H1 (cell line): Measurements from ENCODE around the gene COCH. TPM values are rescaled to one million over a fixed set of nuclear protein-coding genes. Genes with fewer than 3 reads are reported as not detected.
"Not testable (repeated sequence)": the region's sequence is repeated elsewhere in the genome, so short reads cannot be mapped to it uniquely, and the experiment has no call there.

ENCODE experiments used
- CTCF ChIA-PET: fragments of 300-600 bp; sonication (Branson Sonifier 250); formaldehyde crosslinking; loops from one replicate; lab custom pipeline; 2021; ENCODE audit not compliant: partially characterized antibody; lab: Charles Lee
- POLR2A ChIA-PET: fragments of 300-600 bp; sonication (Branson Sonifier 250); formaldehyde crosslinking; loops from one replicate; lab custom pipeline; 2021; ENCODE audit warnings: inconsistent platforms; ENCODE audit not compliant: partially characterized antibody; lab: Charles Lee
- DNase-seq, 2 experiments: peaks; one replicate each; pipeline versions ENCODE4 v3.0.0 to v3.0.0-alpha.2; 2010 to 2022; ENCODE audit warnings: low spot score in 2 of 2, low read depth in 1 of 2, mixed read lengths in 1 of 2
- FAIRE-seq: peaks from 2 replicates; lab custom pipeline; 2011; peaks lifted over from hg19 to GRCh38; lab: Jason Lieb, UNC
- H2AFZ ChIP-seq: 2 replicates; pipeline ENCODE4 v1.8.1; 2012; ENCODE audit warnings: low read length, inconsistent platforms
- H2AK5ac ChIP-seq: 2 replicates; pipeline ENCODE4 v1.6.1; 2013; ENCODE audit warnings: low read depth, low read length
- H2BK120ac ChIP-seq: replicated peaks from 2 replicates; pipeline ENCODE3; 2013; ENCODE audit warnings: low read depth, low read length, inconsistent platforms
- H2BK12ac ChIP-seq: 2 replicates; pipeline ENCODE4 v1.6.1; 2013; ENCODE audit warnings: low read depth, low read length
- H2BK15ac ChIP-seq: 2 replicates; pipeline ENCODE4 v1.6.1; 2013; ENCODE audit warnings: low read length
- H2BK20ac ChIP-seq: 2 replicates; pipeline ENCODE4 v1.6.1; 2013; ENCODE audit warnings: low read length
- H2BK5ac ChIP-seq: 2 replicates; pipeline ENCODE4 v1.6.1; 2013; ENCODE audit warnings: low read depth, low read length
- H3K14ac ChIP-seq: 2 replicates; pipeline ENCODE4 v1.6.1; 2013; ENCODE audit warnings: inconsistent platforms; ENCODE audit not compliant: insufficient read length
- H3K18ac ChIP-seq: 2 replicates; pipeline ENCODE4 v1.6.1; 2013; ENCODE audit warnings: low read length; ENCODE audit errors: extremely low read depth
- H3K23ac ChIP-seq: 2 replicates; pipeline ENCODE4 v1.6.1; 2013; ENCODE audit warnings: inconsistent platforms; ENCODE audit not compliant: insufficient read length
- H3K23me2 ChIP-seq: 2 replicates; pipeline ENCODE4 v1.6.1; 2013; ENCODE audit warnings: low read depth, low read length
- H3K27ac ChIP-seq: 2 replicates; pipeline ENCODE4 v1.6.1; 2011; ENCODE audit warnings: low read depth, low read length, inconsistent platforms
- H3K27me3 ChIP-seq, 4 experiments: replicated peaks in 1 of 4; 1 replicate in 1 of 4; 2 replicates in 3 of 4; pipeline versions ENCODE4 v1.6.1 to v1.8.1; 2011 to 2013; ENCODE audit warnings: low read length in 3 of 4, mild to moderate bottlenecking in 3 of 4, inconsistent platforms in 2 of 4, mixed read lengths in 2 of 4, moderate library complexity in 1 of 4; ENCODE audit not compliant: control insufficient read depth in 3 of 4, insufficient read depth in 3 of 4; ENCODE audit errors: extremely low read depth in 1 of 4
- H3K36me3 ChIP-seq, 4 experiments: 2 replicates each; pipeline versions ENCODE4 v1.6.1 to v1.8.1; 2011 to 2013; ENCODE audit warnings: mild to moderate bottlenecking in 4 of 4, low read length in 3 of 4, moderate library complexity in 2 of 4, control low read depth in 1 of 4, inconsistent platforms in 1 of 4; ENCODE audit not compliant: insufficient read depth in 4 of 4, control insufficient read depth in 2 of 4
- H3K4ac ChIP-seq: replicated peaks from 2 replicates; pipeline ENCODE3; 2013; ENCODE audit warnings: low read length, low read depth, mixed read lengths, inconsistent platforms; ENCODE audit not compliant: insufficient read length
- H3K4me1 ChIP-seq, 4 experiments: replicated peaks in 1 of 4; 1 replicate in 1 of 4; 2 replicates in 3 of 4; pipeline versions ENCODE4 v1.6.1 to v1.8.1; 2011 to 2013; ENCODE audit warnings: low read length in 3 of 4, inconsistent platforms in 2 of 4, mixed read lengths in 1 of 4; ENCODE audit not compliant: insufficient read depth in 4 of 4, control insufficient read depth in 3 of 4
- H3K4me2 ChIP-seq, 2 experiments: 2 replicates each; pipeline versions ENCODE4 v1.6.1 to v1.8.1; 2011 to 2013; ENCODE audit warnings: low read depth in 2 of 2, low read length in 2 of 2, control low read depth in 1 of 2, inconsistent platforms in 1 of 2, mild to moderate bottlenecking in 1 of 2; ENCODE audit not compliant: insufficient read depth in 1 of 2
- H3K4me3 ChIP-seq, 4 experiments: fragments of 200-600, 300-600 bp in 1 of 4; sonication (generic), shearing (Covaris generic), sonication (Bioruptor Twin) in 1 of 4; 2 replicates each; pipeline versions ENCODE4 v1.5.1 to v1.8.1; 2011 to 2016; ENCODE audit warnings: low read length in 4 of 4, low read depth in 3 of 4, control low read depth in 2 of 4, inconsistent platforms in 2 of 4, mild to moderate bottlenecking in 2 of 4, mixed read lengths in 1 of 4, moderate library complexity in 1 of 4; ENCODE audit not compliant: insufficient read depth in 2 of 4; ENCODE audit errors: extremely low read depth in 1 of 4
- H3K56ac ChIP-seq: replicated peaks from 2 replicates; pipeline ENCODE3; 2013; ENCODE audit warnings: low read depth, mild to moderate bottlenecking, mixed read lengths, low read length, inconsistent platforms; ENCODE audit not compliant: insufficient read length
- H3K79me1 ChIP-seq: 2 replicates; pipeline ENCODE4 v1.6.1; 2013; ENCODE audit warnings: low read depth, low read length, control low read depth
- H3K79me2 ChIP-seq, 2 experiments: 2 replicates each; pipeline versions ENCODE4 v1.6.1 to v1.8.1; 2012 to 2013; ENCODE audit warnings: low read length in 2 of 2, mild to moderate bottlenecking in 2 of 2, inconsistent platforms in 1 of 2; ENCODE audit not compliant: insufficient read depth in 2 of 2, control insufficient read depth in 1 of 2
- H3K9ac ChIP-seq, 4 experiments: replicated peaks in 1 of 4; 1 replicate in 1 of 4; 2 replicates in 3 of 4; pipeline versions ENCODE4 v1.6.1 to v1.8.1; 2011 to 2013; ENCODE audit warnings: low read depth in 3 of 4, low read length in 3 of 4, control low read depth in 2 of 4, mild to moderate bottlenecking in 2 of 4, moderate library complexity in 2 of 4, inconsistent platforms in 1 of 4; ENCODE audit errors: extremely low read depth in 1 of 4
- H3K9me3 ChIP-seq, 2 experiments: 2 replicates each; pipeline versions ENCODE4 v1.6.1 to v1.8.1; 2012 to 2013; ENCODE audit warnings: mild to moderate bottlenecking in 2 of 2, moderate library complexity in 2 of 2, control low read depth in 1 of 2, inconsistent platforms in 1 of 2, low read depth in 1 of 2, low read length in 1 of 2, mixed read lengths in 1 of 2; ENCODE audit not compliant: insufficient read depth in 2 of 2
- H4K20me1 ChIP-seq, 2 experiments: replicated peaks in 1 of 2; 2 replicates each; pipeline versions ENCODE3 to v1.8.1; 2011 to 2013; ENCODE audit warnings: inconsistent platforms in 2 of 2, low read length in 2 of 2, mild to moderate bottlenecking in 1 of 2; ENCODE audit not compliant: insufficient read depth in 2 of 2, control insufficient read depth in 1 of 2
- H4K5ac ChIP-seq: 2 replicates; pipeline ENCODE4 v1.6.1; 2013; ENCODE audit warnings: low read length, low read depth, mixed read lengths, inconsistent platforms; ENCODE audit not compliant: insufficient read length
- H4K8ac ChIP-seq: 2 replicates; pipeline ENCODE4 v1.8.0; 2013; ENCODE audit warnings: mild to moderate bottlenecking, moderate library complexity, low read length, inconsistent platforms; ENCODE audit not compliant: insufficient read depth; ENCODE audit errors: extremely low read depth
- H4K91ac ChIP-seq: replicated peaks from 2 replicates; pipeline ENCODE3; 2013; ENCODE audit warnings: low read length, mixed read lengths, inconsistent platforms; ENCODE audit not compliant: insufficient read length
- WGBS, 2 experiments: shearing (Covaris generic) in 1 of 2; methylation state at CpG; one replicate each; pipeline versions ENCODE4 v1.1.6 to v1.1.7; 2013 to 2015; ENCODE audit warnings: low lambda C conversion rate in 2 of 2, mixed read lengths in 2 of 2, inconsistent platforms in 1 of 2, low coverage in 1 of 2, missing lambda C conversion rate in 1 of 2; ENCODE audit not compliant: insufficient replicate concordance in 2 of 2, insufficient coverage in 1 of 2, insufficient read length in 1 of 2; ENCODE audit errors: extremely low coverage in 1 of 2, missing lambda C conversion rate in 1 of 2; 5-methylcytosine and 5-hydroxymethylcytosine counted together
- polyA plus RNA-seq, 7 experiments: library from polyadenylated mRNA; depleted of rRNA in 3 of 7; stranded (reverse) in 5 of 7; unstranded in 2 of 7; fragments of >200 nt in 5 of 7; fragments of 200-250 nt in 2 of 7; gene quantifications; 1 replicate in 5 of 7; 2 replicates in 1 of 7; 4 replicates in 1 of 7; pipeline versions ENCODE4 v1.2.1 to v1.2.3, GENCODE V29; 2011 to 2013; ENCODE audit warnings: missing spikeins in 2 of 7, mixed read lengths in 2 of 7
- total RNA-seq: library from RNA; stranded (reverse); fragmentation: NEBNext Ultra II Directional; extraction: Animal tissue kit (Norgen Biotek cat#: 25700); gene quantifications from 2 replicates; pipeline ENCODE4 v1.2.1, GENCODE V29; 2021

COCH gene
- total and polyA plus RNA-seq, 2 of the 8 experiments (the other 6 are each of a cell fraction or from before 2014, with no cell fraction given), result 12.9 to 30.8 TPM

GRCh38 chr14:30933937-30934336, 59.6 kb downstream of the COCH start:
- POLR2A ChIA-PET, H2AFZ ChIP-seq, H4K5ac ChIP-seq, H3K4me1 ChIP-seq, H3K56ac ChIP-seq, H3K4ac ChIP-seq, H2BK5ac ChIP-seq, H2BK12ac ChIP-seq, H3K23me2 ChIP-seq, FAIRE-seq, H3K4me3 ChIP-seq, H3K4me2 ChIP-seq, H2BK120ac ChIP-seq, H4K20me1 ChIP-seq, H4K91ac ChIP-seq, H3K79me2 ChIP-seq, DNase-seq, H2BK15ac ChIP-seq, H4K8ac ChIP-seq, H3K27me3 ChIP-seq, H3K9ac ChIP-seq, H3K23ac ChIP-seq, H3K27ac ChIP-seq, H2AK5ac ChIP-seq, H3K14ac ChIP-seq, H3K9me3 ChIP-seq, H3K79me1 ChIP-seq, H2BK20ac ChIP-seq, H3K18ac ChIP-seq: not testable (repeated sequence)
- peaks cover 0 to 32% (median 9%) of the 10 kb centered on the region in 4 experiments; a peak in 5 of 8 replicates for H3K36me3 ChIP-seq
- WGBS, 2 experiments, result 98% methylated on average over 13 of the region's 13 CpGs; no CpG with 5 or more reads in 1 of the 2 experiments
- CTCF ChIA-PET, result interaction anchor here (1.2 kb wide), 1 partner anchor 10 kb away, joined by 3 read pairs; no protein-coding TSS in a partner anchor
